Fibroblast of lung (primary cell): ENCODE data around the gene UBE4B. TPM values are rescaled to one million over a fixed set of nuclear protein-coding genes. Genes with fewer than 3 reads are reported as not detected.

Experiments
- DNase-seq, 2 donors: peaks; one replicate each; pipeline versions ENCODE4 v3.0.0 to v3.0.0-alpha.2; 2010; ENCODE audit warnings: low read depth in 2 of 2
- H2AFZ ChIP-seq: 2 replicates; pipeline ENCODE4 v1.5.1; 2012; ENCODE audit warnings: low read length, control low read depth, inconsistent platforms
- H3K27ac ChIP-seq: 2 replicates; pipeline ENCODE4 v1.5.1; 2011; ENCODE audit warnings: low read length, control low read depth; ENCODE audit not compliant: insufficient read depth
- H3K27me3 ChIP-seq: 2 replicates; pipeline ENCODE4 v1.5.1; 2011; ENCODE audit warnings: mild to moderate bottlenecking, low read length; ENCODE audit not compliant: control insufficient read depth, insufficient read depth
- H3K36me3 ChIP-seq: 2 replicates; pipeline ENCODE4 v1.5.1; 2011; ENCODE audit warnings: low read length; ENCODE audit not compliant: control insufficient read depth, insufficient read depth
- H3K4me1 ChIP-seq: 2 replicates; pipeline ENCODE4 v1.5.1; 2011; ENCODE audit warnings: low read length; ENCODE audit not compliant: control insufficient read depth, insufficient read depth; ENCODE audit errors: extremely low read depth
- H3K4me2 ChIP-seq: 2 replicates; pipeline ENCODE4 v1.5.1; 2011; ENCODE audit warnings: low read length, control low read depth; ENCODE audit not compliant: insufficient read depth; ENCODE audit errors: extremely low read depth
- H3K4me3 ChIP-seq, 4 experiments: fragments of 200-600 bp in 1 of 4; sonication (generic) in 1 of 4; replicated peaks in 1 of 4; 2 replicates each; pipeline ENCODE4 v1.5.1; 2011 to 2016; ENCODE audit warnings: low read length in 4 of 4, low read depth in 3 of 4, mild to moderate bottlenecking in 3 of 4, control low read depth in 2 of 4, inconsistent platforms in 1 of 4, mixed read lengths in 1 of 4; ENCODE audit not compliant: insufficient read depth in 1 of 4; ENCODE audit errors: control extremely low read depth in 1 of 4
- H3K79me2 ChIP-seq: 2 replicates; pipeline ENCODE4 v1.5.1; 2012; ENCODE audit warnings: mild to moderate bottlenecking, low read length, inconsistent platforms; ENCODE audit not compliant: control insufficient read depth, insufficient read depth
- H3K9ac ChIP-seq: 2 replicates; pipeline ENCODE4 v1.5.1; 2011; ENCODE audit warnings: mild to moderate bottlenecking, low read length, control low read depth; ENCODE audit not compliant: insufficient read depth
- H3K9me3 ChIP-seq: 2 replicates; pipeline ENCODE4 v1.5.1; 2012; ENCODE audit warnings: low read depth, low read length; ENCODE audit not compliant: control insufficient read depth, insufficient read depth
- H4K20me1 ChIP-seq: 2 replicates; pipeline ENCODE4 v1.5.1; 2011; ENCODE audit warnings: low read length; ENCODE audit not compliant: control insufficient read depth, insufficient read depth; ENCODE audit errors: extremely low read depth
- CTCF ChIP-seq, 2 donors: IDR thresholded peaks in 1 of 2; conservative IDR thresholded peaks in 1 of 2; 1 replicate in 1 of 2; 2 replicates in 1 of 2; pipeline ENCODE4 v1.5.1; 2011 to 2012; ENCODE audit warnings: low read length in 2 of 2, control low read depth in 1 of 2, inconsistent platforms in 1 of 2, low read depth in 1 of 2, mild to moderate bottlenecking in 1 of 2
- EZH2 ChIP-seq: IDR thresholded peaks from 2 replicates; pipeline ENCODE4 v1.5.1; 2012; ENCODE audit warnings: low read length, control low read depth, mild to moderate bottlenecking; ENCODE audit errors: missing control alignments
- polyA plus RNA-seq, 2 donors: library from polyadenylated mRNA; depleted of rRNA in 1 of 2; stranded (reverse) in 1 of 2; unstranded in 1 of 2; fragments of >200 nt; gene quantifications; 2 replicates each; pipeline ENCODE4 v1.2.1, GENCODE V29; 2011 to 2012; ENCODE audit warnings: missing spikeins in 1 of 2
- total RNA-seq: library from RNA; depleted of rRNA; stranded (reverse); fragments of >200 nt; gene quantifications from 2 replicates; pipeline ENCODE4 v1.2.1, GENCODE V29; 2014

The UBE4B gene
- total and polyA plus RNA-seq, 2 donors (not counting 1 experiment from before 2014, with no cell fraction given), result 21.9 to 30.7 TPM

- Histone ChIP-seq H3K27me3 (no peaks in the 10 kb centered on the region), H3K4me2 (no peak overlapping the region), H3K36me3 (no peaks in the 10 kb centered on the region), H3K27ac (no peak overlapping the region), H3K79me2 (peaks cover 18% of the 10 kb centered on the region), H3K4me3 (no peak overlapping the region), H3K9ac (no peak overlapping the region), H3K9me3 (no peaks in the 10 kb centered on the region), H4K20me1 (peaks cover 4% of the 10 kb centered on the region), H2AFZ (no peak overlapping the region), H3K4me1 (no peaks in the 10 kb centered on the region)
- TF ChIP-seq CTCF (conservative IDR thresholded peaks at IDR 0.05 in 1 of 2, IDR thresholded peaks at IDR 0.05 in 1 of 2; ENCODE audit: low read depth in 1 of 2, low read length in 2 of 2) (no peak), EZH2 (no peak)
- DNase-seq, result no peak
Observed at GRCh38 chr1:10207810-10208209, 175.1 kb downstream of the UBE4B start.

GRCh38 chr1:10208537-10208936, 175.8 kb downstream of the UBE4B start:
- Histone ChIP-seq H3K36me3 (no peaks in the 10 kb centered on the region), H3K4me1 (no peaks in the 10 kb centered on the region), H3K4me2 (no peak overlapping the region), H3K27ac (no peak overlapping the region), H3K9ac (no peak overlapping the region), H3K9me3 (no peaks in the 10 kb centered on the region), H3K4me3 (no peak overlapping the region), H4K20me1 (peaks cover 4% of the 10 kb centered on the region), H3K79me2 (peaks cover 25% of the 10 kb centered on the region), H2AFZ (no peak overlapping the region), H3K27me3 (no peaks in the 10 kb centered on the region)
- DNase-seq, result no peak
- TF ChIP-seq EZH2 (no peak), CTCF (conservative IDR thresholded peaks at IDR 0.05 in 1 of 2, IDR thresholded peaks at IDR 0.05 in 1 of 2; ENCODE audit: low read depth in 1 of 2, low read length in 2 of 2) (no peak)

GRCh38 chr1:10209590-10209904, 176.8 kb downstream of the UBE4B start:
- DNase-seq, result no peak
- Histone ChIP-seq H3K79me2 (peaks cover 32% of the 10 kb centered on the region), H2AFZ (peak overlapping the region; percentile 77), H3K36me3 (no peaks in the 10 kb centered on the region), H3K4me3 (peak overlapping the region; percentile 60 to 82 (median 68)), H3K27me3 (no peaks in the 10 kb centered on the region), H3K9ac (peak overlapping the region; percentile 92), H3K9me3 (no peaks in the 10 kb centered on the region), H3K4me1 (no peaks in the 10 kb centered on the region), H4K20me1 (peaks cover 4% of the 10 kb centered on the region), H3K27ac (peak overlapping the region; percentile 95), H3K4me2 (peak overlapping the region; percentile 61)
- no peak for TF ChIP-seq CTCF (conservative IDR thresholded peaks at IDR 0.05 in 1 of 2, IDR thresholded peaks at IDR 0.05 in 1 of 2; ENCODE audit: low read depth in 1 of 2, low read length in 2 of 2)
- TF ChIP-seq EZH2, result no peak
